Measurements from ENCODE around the gene TBATA.

Gene TBATA

GRCh38 chr10:70738006-70738760 is 47.0 kb downstream of the TBATA start:
- H3K27me3 ChIP-seq (ENCODE audit: control insufficient read depth, insufficient read depth, low read length), result no peaks in the 10 kb centered on the region
- no peaks in the 10 kb centered on the region for H3K9me3 ChIP-seq (ENCODE audit: control insufficient read depth, insufficient read depth, low read length)
- no peaks in the 10 kb centered on the region for H3K4me1 ChIP-seq (ENCODE audit: control insufficient read depth, insufficient read depth, low read length)
- no peak overlapping the region for H3K4me3 ChIP-seq (ENCODE audit: low read depth, low read length)
- H3K27ac ChIP-seq (ENCODE audit: low read depth, low read length), result no peak overlapping the region
- no peaks in the 10 kb centered on the region for H3K36me3 ChIP-seq (ENCODE audit: control insufficient read depth, insufficient read depth, low read length)
- H3K9ac ChIP-seq (ENCODE audit: low read depth, low read length), result no peak overlapping the region

GRCh38 chr10:70737250-70737649 is 47.9 kb downstream of the TBATA start:
- H3K4me1 ChIP-seq (ENCODE audit: control insufficient read depth, insufficient read depth, low read length), result no peaks in the 10 kb centered on the region
- H3K27me3 ChIP-seq (ENCODE audit: control insufficient read depth, insufficient read depth, low read length), result no peaks in the 10 kb centered on the region
- H3K4me3 ChIP-seq (ENCODE audit: low read depth, low read length), result no peak overlapping the region
- no peaks in the 10 kb centered on the region for H3K9me3 ChIP-seq (ENCODE audit: control insufficient read depth, insufficient read depth, low read length)
- H3K27ac ChIP-seq (ENCODE audit: low read depth, low read length), result no peak overlapping the region
- no peaks in the 10 kb centered on the region for H3K36me3 ChIP-seq (ENCODE audit: control insufficient read depth, insufficient read depth, low read length)
- no peak overlapping the region for H3K9ac ChIP-seq (ENCODE audit: low read depth, low read length)

DNA sequence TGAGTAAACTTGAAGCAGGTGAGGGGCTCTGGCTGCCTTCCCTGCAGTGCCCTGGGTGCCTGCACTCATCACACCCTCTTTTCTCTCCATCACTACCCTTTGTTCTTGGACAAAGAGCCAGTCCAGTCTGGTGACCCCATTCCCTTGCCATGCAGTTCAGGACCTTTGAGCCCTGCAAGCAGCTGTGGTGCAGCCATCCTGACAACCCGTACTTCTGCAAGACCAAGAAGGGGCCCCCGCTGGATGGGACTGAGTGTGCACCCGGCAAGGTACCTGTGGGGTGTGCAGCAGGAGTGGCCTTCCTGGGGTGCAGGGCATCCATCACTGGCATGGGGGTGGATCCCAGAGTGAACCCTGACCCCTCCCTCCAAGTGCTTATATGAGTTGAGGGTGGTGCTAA is 48.7 kb downstream of the TBATA start:
- no peak overlapping the region for H3K27ac ChIP-seq (ENCODE audit: low read depth, low read length)
- no peaks in the 10 kb centered on the region for H3K9me3 ChIP-seq (ENCODE audit: control insufficient read depth, insufficient read depth, low read length)
- H3K27me3 ChIP-seq (ENCODE audit: control insufficient read depth, insufficient read depth, low read length), result no peaks in the 10 kb centered on the region
- H3K36me3 ChIP-seq (ENCODE audit: control insufficient read depth, insufficient read depth, low read length), result no peaks in the 10 kb centered on the region
- no peaks in the 10 kb centered on the region for H3K4me1 ChIP-seq (ENCODE audit: control insufficient read depth, insufficient read depth, low read length)
- H3K9ac ChIP-seq (ENCODE audit: low read depth, low read length), result no peak overlapping the region
- H3K4me3 ChIP-seq (ENCODE audit: low read depth, low read length), result no peak overlapping the region

GRCh38 chr10:70735161-70735560 is 50.0 kb downstream of the TBATA start:
- H3K4me1 ChIP-seq (ENCODE audit: control insufficient read depth, insufficient read depth, low read length), result no peaks in the 10 kb centered on the region
- H3K9ac ChIP-seq (ENCODE audit: low read depth, low read length), result no peak overlapping the region
- H3K27ac ChIP-seq (ENCODE audit: low read depth, low read length), result no peak overlapping the region
- H3K4me3 ChIP-seq (ENCODE audit: low read depth, low read length), result no peak overlapping the region
- H3K27me3 ChIP-seq (ENCODE audit: control insufficient read depth, insufficient read depth, low read length), result no peaks in the 10 kb centered on the region
- H3K36me3 ChIP-seq (ENCODE audit: control insufficient read depth, insufficient read depth, low read length), result no peaks in the 10 kb centered on the region
- no peaks in the 10 kb centered on the region for H3K9me3 ChIP-seq (ENCODE audit: control insufficient read depth, insufficient read depth, low read length)

DNA sequence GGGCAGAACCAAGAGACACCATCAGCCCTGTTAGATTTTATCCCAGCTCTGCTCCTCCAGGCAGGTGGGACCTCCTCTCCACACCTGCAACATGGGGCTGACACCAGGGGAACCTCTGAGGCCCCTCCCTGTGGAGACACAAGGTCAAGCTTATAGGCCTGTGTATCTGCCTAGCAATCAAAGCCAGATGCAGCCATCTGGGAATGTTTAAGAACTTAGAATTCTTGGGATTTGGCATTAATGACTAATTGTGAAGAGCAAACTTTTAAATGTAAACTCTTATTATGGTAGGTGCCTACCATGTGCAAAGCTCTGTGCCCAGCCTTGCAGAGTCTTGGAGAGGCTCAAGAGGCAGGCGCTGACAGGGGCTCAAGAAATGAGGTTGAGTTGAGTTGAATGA is 52.1 kb downstream of the TBATA start:
- Histone ChIP-seq H3K4me3 (ENCODE audit: low read depth, low read length) (no peak overlapping the region), H3K9ac (ENCODE audit: low read depth, low read length) (no peak overlapping the region), H3K27me3 (ENCODE audit: control insufficient read depth, insufficient read depth, low read length) (no peaks in the 10 kb centered on the region), H3K9me3 (ENCODE audit: control insufficient read depth, insufficient read depth, low read length) (no peaks in the 10 kb centered on the region), H3K36me3 (ENCODE audit: control insufficient read depth, insufficient read depth, low read length) (no peaks in the 10 kb centered on the region), H3K4me1 (ENCODE audit: control insufficient read depth, insufficient read depth, low read length) (no peaks in the 10 kb centered on the region), H3K27ac (ENCODE audit: low read depth, low read length) (no peak overlapping the region)

- no peaks in the 10 kb centered on the region for H3K36me3 ChIP-seq (ENCODE audit: control insufficient read depth, insufficient read depth, low read length)
- no peaks in the 10 kb centered on the region for H3K27me3 ChIP-seq (ENCODE audit: control insufficient read depth, insufficient read depth, low read length)
- no peak overlapping the region for H3K4me3 ChIP-seq (ENCODE audit: low read depth, low read length)
- H3K4me1 ChIP-seq (ENCODE audit: control insufficient read depth, insufficient read depth, low read length), result no peaks in the 10 kb centered on the region
- H3K9ac ChIP-seq (ENCODE audit: low read depth, low read length), result no peak overlapping the region
- no peaks in the 10 kb centered on the region for H3K9me3 ChIP-seq (ENCODE audit: control insufficient read depth, insufficient read depth, low read length)
- no peak overlapping the region for H3K27ac ChIP-seq (ENCODE audit: low read depth, low read length)
Observed at GRCh38 chr10:70732569-70732968, 52.6 kb downstream of the TBATA start.

DNA sequence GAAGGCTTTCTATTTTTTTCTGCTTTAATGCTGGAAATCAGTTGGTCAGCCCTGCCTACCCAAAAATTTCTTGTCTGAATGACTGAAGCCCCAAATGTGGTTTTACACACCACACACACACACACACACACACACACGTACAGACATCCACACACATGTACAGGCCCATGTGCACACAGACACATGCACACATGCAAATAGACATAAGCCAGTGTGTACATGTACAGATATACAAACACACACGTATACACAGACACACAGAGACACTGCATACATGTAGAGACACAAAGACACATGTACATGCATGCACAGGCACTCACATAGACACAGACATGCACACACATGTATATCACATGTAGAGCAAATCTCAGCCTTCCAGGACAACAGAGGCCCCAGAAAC is 54.2 kb downstream of the TBATA start:
- H3K27me3 ChIP-seq (ENCODE audit: control insufficient read depth, insufficient read depth, low read length), result no peaks in the 10 kb centered on the region
- H3K36me3 ChIP-seq (ENCODE audit: control insufficient read depth, insufficient read depth, low read length), result no peaks in the 10 kb centered on the region
- no peak overlapping the region for H3K27ac ChIP-seq (ENCODE audit: low read depth, low read length)
- no peak overlapping the region for H3K4me3 ChIP-seq (ENCODE audit: low read depth, low read length)
- H3K9me3 ChIP-seq (ENCODE audit: control insufficient read depth, insufficient read depth, low read length), result no peaks in the 10 kb centered on the region
- no peak overlapping the region for H3K9ac ChIP-seq (ENCODE audit: low read depth, low read length)
- no peaks in the 10 kb centered on the region for H3K4me1 ChIP-seq (ENCODE audit: control insufficient read depth, insufficient read depth, low read length)

DNA sequence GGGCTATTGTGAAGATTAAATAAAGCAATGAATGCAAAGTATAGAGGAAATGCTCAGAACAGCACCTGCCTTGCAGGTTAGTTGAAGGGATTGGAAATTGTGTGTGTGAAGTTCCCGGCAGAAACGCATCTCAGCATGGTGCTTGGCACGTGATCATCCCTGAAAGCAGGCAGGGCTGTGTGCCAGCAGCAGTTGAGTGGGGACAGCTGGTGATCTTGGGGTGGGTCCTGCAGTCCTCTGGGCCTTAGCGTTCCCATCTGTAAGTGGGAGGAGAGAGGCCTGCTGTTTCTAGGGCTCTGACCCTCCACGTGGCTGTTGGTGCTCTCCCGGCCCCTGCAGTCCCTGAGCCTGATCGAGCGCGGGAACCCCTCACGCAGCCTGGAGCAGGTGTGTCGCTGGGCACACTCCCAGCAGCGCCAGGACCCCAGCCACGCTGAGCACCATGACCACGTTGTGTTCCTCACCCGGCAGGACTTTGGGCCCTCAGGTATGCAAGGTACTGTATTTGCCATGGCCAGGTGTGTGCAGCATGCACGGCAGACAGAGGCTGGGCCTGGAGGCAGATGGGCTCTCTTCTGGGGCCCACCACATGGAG is 55.3 kb downstream of the TBATA start:
- Histone ChIP-seq H3K9me3 (ENCODE audit: control insufficient read depth, insufficient read depth, low read length) (no peaks in the 10 kb centered on the region), H3K4me3 (ENCODE audit: low read depth, low read length) (no peak overlapping the region), H3K27ac (ENCODE audit: low read depth, low read length) (no peak overlapping the region), H3K27me3 (ENCODE audit: control insufficient read depth, insufficient read depth, low read length) (no peaks in the 10 kb centered on the region), H3K4me1 (ENCODE audit: control insufficient read depth, insufficient read depth, low read length) (no peaks in the 10 kb centered on the region), H3K36me3 (ENCODE audit: control insufficient read depth, insufficient read depth, low read length) (no peaks in the 10 kb centered on the region), H3K9ac (ENCODE audit: low read depth, low read length) (no peak overlapping the region)

GRCh38 chr10:70728328-70728727 is 56.8 kb downstream of the TBATA start:
- H3K9me3 ChIP-seq (ENCODE audit: control insufficient read depth, insufficient read depth, low read length), result no peaks in the 10 kb centered on the region
- no peaks in the 10 kb centered on the region for H3K4me1 ChIP-seq (ENCODE audit: control insufficient read depth, insufficient read depth, low read length)
- H3K36me3 ChIP-seq (ENCODE audit: control insufficient read depth, insufficient read depth, low read length), result no peaks in the 10 kb centered on the region
- no peaks in the 10 kb centered on the region for H3K27me3 ChIP-seq (ENCODE audit: control insufficient read depth, insufficient read depth, low read length)
- H3K4me3 ChIP-seq (ENCODE audit: low read depth, low read length), result no peak overlapping the region
- no peak overlapping the region for H3K27ac ChIP-seq (ENCODE audit: low read depth, low read length)
- no peak overlapping the region for H3K9ac ChIP-seq (ENCODE audit: low read depth, low read length)

DNA sequence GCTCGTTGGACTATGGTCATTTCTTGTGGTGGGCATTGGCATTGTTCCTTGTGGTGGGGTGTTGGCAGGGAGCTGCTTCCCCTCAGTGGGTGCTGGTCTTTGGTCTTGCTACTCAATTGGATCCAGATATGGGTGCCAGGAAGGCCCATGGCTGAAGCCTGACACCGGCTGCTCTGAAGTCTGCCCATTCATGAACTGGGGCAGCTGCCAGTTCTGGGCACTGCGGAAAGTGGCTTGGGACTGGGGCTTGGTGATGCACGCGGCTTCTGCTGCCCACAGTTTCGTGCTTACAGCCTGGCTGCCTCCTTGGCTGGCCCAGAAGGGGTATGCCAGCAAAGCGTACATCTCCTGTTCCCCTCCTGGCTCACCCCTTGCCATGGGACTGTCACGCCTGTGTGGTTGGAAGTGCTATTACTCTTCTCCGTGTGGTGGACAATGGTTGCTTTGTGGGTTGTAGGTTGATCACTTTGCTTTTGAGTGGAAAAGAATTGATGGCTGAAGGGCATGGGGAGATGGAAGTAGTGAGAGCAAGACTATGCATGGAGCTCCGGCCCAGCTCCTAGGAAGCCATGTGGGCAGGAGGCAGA is 58.2 kb downstream of the TBATA start:
- Histone ChIP-seq H3K9me3 (ENCODE audit: control insufficient read depth, insufficient read depth, low read length) (no peaks in the 10 kb centered on the region), H3K9ac (ENCODE audit: low read depth, low read length) (no peak overlapping the region), H3K4me1 (ENCODE audit: control insufficient read depth, insufficient read depth, low read length) (no peaks in the 10 kb centered on the region), H3K27ac (ENCODE audit: low read depth, low read length) (no peak overlapping the region), H3K27me3 (ENCODE audit: control insufficient read depth, insufficient read depth, low read length) (no peaks in the 10 kb centered on the region), H3K4me3 (ENCODE audit: low read depth, low read length) (no peak overlapping the region), H3K36me3 (ENCODE audit: control insufficient read depth, insufficient read depth, low read length) (no peaks in the 10 kb centered on the region)

DNA sequence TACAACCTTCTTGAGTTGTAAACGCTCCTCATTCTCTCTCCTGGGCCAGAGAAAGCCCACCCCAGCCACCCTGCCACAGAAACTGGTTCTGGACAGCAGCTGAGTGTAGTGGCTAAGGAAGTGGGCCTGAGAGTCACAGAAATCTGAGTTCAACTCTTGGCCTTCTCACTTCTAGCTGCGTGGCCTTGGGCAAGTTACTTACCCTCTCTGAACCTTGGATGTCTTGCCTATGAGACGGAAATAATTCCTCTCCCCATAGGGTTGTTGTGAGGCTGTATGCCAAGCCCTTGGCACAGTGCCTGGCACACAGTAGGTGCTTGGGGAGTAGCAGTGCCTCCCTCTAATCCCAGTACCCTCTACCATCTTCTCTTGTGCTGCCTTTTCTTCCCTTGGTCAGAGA is 61.4 kb downstream of the TBATA start:
- Histone ChIP-seq H3K4me1 (ENCODE audit: control insufficient read depth, insufficient read depth, low read length) (no peaks in the 10 kb centered on the region), H3K27ac (ENCODE audit: low read depth, low read length) (no peak overlapping the region), H3K4me3 (ENCODE audit: low read depth, low read length) (no peak overlapping the region), H3K9ac (ENCODE audit: low read depth, low read length) (no peak overlapping the region), H3K27me3 (ENCODE audit: control insufficient read depth, insufficient read depth, low read length) (no peaks in the 10 kb centered on the region), H3K9me3 (ENCODE audit: control insufficient read depth, insufficient read depth, low read length) (no peaks in the 10 kb centered on the region), H3K36me3 (ENCODE audit: control insufficient read depth, insufficient read depth, low read length) (no peaks in the 10 kb centered on the region)

All from HUES48 (cell line).